ENCODE data around the gene STX10. TPM values are rescaled to one million over a fixed set of nuclear protein-coding genes. Genes with fewer than 3 reads are reported as not detected.
A peak's percentile ranks its signal among the peaks of the same experiment; 100 is the strongest.

STX10 gene
- total RNA-seq, 6 experiments from 2014 or later, result 48.5 to 63.4 (median 54.0) TPM

DNA sequence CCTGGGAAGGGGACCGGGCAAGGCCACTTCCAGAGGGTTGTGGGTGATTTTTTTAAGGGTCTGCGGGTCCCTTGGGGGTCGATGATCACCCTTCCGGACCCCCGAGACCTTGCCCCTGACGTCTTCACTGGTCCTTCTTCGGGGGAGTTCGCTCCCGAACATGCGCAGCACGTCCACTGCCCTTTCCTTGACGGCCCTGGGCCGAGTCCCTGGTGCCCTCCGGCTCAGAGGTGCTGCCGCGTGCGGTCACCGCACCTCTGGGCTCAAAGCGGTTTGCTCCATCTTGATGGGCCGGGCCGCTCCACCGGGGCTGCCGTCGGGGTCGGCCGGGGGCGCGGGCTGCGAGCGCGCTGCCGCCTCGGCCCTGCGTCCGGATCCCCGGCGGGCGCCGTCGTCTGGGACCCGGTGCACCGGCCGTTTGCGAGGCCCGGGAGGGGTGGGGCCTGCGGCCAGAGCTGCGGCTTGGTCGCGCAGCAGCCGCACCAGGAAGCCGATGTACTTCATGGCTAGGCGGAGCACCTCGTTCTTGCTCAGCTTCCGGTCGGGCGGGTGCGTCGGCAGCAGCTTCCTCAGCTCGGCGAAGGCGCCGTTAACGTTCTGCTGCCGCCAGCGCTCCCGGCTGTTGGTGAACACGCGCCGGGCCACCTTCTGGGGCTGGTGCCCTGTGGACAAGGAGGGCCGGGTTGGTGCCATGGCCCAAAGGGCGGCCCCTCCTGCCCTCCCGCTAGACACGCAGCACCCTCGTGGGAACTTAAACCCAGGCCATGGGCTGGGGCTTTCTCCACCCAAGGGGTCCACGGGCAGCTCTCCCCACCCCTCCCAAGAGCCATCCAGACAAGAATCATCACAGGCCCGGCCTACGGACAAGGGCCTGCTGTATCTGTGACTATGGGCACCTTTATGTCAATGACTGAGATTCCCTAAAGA lies 50.8 kb downstream of the STX10 start:
- Mint-ChIP-seq H3K9me3 (no peaks in the 10 kb centered on the region), H3K36me3 (ENCODE audit: low read depth) (peaks cover 18% of the 10 kb centered on the region), H3K27me3 (ENCODE audit: insufficient read depth) (peaks cover 9% of the 10 kb centered on the region), H3K4me1 (ENCODE audit: low read depth) (peaks cover 30% of the 10 kb centered on the region), H3K27ac (peak overlapping the region; percentile 87), H3K4me3 (peak overlapping the region; percentile 72)
- DNase-seq, result peak; percentile 50
- TF ChIP-seq CTCF (IDR thresholded peaks at IDR 0.05), result no peak

- peaks cover 18% of the 10 kb centered on the region for H3K36me3 Mint-ChIP-seq (ENCODE audit: low read depth)
- peak overlapping the region; percentile 21; the same call in 1 of the 2 replicates for H3K27ac Mint-ChIP-seq
- no peak for DNase-seq
- peaks cover 30% of the 10 kb centered on the region for H3K4me1 Mint-ChIP-seq (ENCODE audit: low read depth)
- no peak for TF ChIP-seq CTCF (IDR thresholded peaks at IDR 0.05)
- peak overlapping the region; percentile 72 for H3K4me3 Mint-ChIP-seq
- peaks cover 9% of the 10 kb centered on the region for H3K27me3 Mint-ChIP-seq (ENCODE audit: insufficient read depth)
- H3K9me3 Mint-ChIP-seq, result no peaks in the 10 kb centered on the region
These were observed 51.7 kb downstream of the STX10 start for GRCh38 chr19:13098277-13099072.

DNA sequence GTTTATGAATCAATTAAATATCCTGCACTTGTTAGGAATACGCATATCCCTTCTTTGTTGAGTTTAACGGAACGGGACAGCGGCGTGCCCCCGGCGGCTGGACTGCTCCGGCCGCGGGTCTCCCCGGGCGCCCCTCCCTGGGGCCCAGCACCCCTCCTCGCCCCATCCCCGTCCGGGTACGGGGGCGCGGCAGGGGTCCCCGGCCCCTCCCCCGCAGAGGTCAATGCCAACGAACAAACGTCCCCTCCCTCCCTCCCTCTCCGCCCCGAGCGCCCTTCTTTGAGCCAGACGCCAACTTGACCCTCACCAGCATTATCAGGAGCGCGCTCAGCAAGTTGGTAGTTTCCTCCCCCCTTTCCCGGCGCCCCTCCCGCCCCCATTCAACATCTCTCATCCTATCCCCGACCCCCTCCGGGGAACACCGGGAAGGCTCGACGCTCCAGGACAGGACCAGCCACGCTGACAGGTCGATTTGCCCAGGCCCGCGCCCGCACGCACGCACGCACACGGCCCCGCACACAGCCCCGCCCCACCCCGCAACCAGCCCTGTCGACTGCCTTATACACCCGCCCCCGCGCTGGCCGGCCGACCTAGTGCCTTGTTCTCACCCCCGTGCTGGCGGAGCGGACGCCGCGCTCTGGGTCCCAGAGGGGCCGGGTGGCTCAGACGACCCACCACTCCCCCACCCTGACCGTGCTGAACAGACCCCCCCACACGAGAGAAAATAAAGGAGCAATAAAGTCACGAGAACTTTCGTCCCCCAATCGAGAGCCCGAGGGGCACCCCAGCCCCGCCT lies 52.5 kb downstream of the STX10 start:
- no peak for DNase-seq
- peaks cover 18% of the 10 kb centered on the region for H3K36me3 Mint-ChIP-seq (ENCODE audit: low read depth)
- H3K27me3 Mint-ChIP-seq (ENCODE audit: insufficient read depth), result peaks cover 9% of the 10 kb centered on the region
- H3K27ac Mint-ChIP-seq, result no peak overlapping the region
- H3K4me1 Mint-ChIP-seq (ENCODE audit: low read depth), result peaks cover 30% of the 10 kb centered on the region
- no peak overlapping the region for H3K4me3 Mint-ChIP-seq
- no peaks in the 10 kb centered on the region for H3K9me3 Mint-ChIP-seq
- TF ChIP-seq CTCF (IDR thresholded peaks at IDR 0.05), result no peak

GRCh38 chr19:13097033-13097462 lies 53.1 kb downstream of the STX10 start:
- peaks cover 26% of the 10 kb centered on the region for H3K4me1 Mint-ChIP-seq (ENCODE audit: low read depth)
- DNase-seq, result no peak
- H3K4me3 Mint-ChIP-seq, result no peak overlapping the region
- no peak overlapping the region for H3K27ac Mint-ChIP-seq
- H3K9me3 Mint-ChIP-seq, result no peaks in the 10 kb centered on the region
- no peak for TF ChIP-seq CTCF (IDR thresholded peaks at IDR 0.05)
- peaks cover 9% of the 10 kb centered on the region for H3K27me3 Mint-ChIP-seq (ENCODE audit: insufficient read depth)
- H3K36me3 Mint-ChIP-seq (ENCODE audit: low read depth), result peaks cover 18% of the 10 kb centered on the region

Measured in HFFc6 (cell line).